Activated effector memory CD4-positive, alpha-beta T cell treated with Interleukin-2 at 50 U/mL for 16 hours (primary cell): ENCODE results near the gene DYNLT2.

Source experiments
- DNase-seq: peaks from one replicate; pipeline ENCODE4 v3.0.0-alpha.2; 2020

DYNLT2 gene

GRCh38 chr6:169751242-169752073 lies at the start of gene DYNLT2, which contains the start of gene ERMARD:
DYNLT2 (minus strand) TSS chr6:169751572; CDS start chr6:169751458, 114 bp downstream.
ERMARD (plus strand) TSS chr6:169751622; CDS start chr6:169751658, 36 bp downstream.
- DNase-seq, result peak; percentile 87

DNA sequence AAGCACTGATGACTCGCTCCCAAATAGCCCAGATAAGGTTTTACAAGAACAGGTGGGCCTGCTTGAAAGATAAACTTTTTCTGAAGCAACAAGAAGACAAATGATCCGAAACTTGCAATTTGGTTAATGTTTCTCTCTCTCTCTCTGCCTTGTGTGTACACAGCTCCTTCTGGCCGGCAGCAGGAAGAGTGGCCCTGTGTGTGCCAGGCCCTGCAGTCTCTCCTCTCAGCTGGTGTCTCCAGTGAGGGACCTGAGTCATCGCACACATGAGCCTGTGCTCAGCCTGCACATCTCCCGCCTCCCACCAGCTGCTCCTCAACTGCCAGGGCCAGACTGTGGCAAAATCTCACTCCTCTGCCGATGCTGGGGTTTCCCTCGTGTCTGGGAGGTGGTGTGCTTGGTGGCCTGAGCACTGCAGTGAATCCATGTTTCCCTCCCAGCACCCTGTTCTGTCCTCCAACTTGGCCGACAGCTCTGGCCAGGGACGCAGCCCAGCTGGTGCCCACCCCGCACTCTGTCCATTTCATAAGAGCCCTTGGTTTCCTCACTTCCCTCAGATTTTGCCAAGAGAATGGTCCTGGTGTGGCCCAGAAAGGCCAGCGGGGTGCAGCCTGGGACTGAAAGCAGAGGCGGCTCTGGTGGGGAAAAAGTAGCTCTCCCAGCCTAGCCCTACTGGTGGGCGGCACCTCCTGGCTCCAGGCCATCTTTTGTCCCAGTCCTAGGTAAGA lies 49.5 kb upstream of the DYNLT2 start:
- no peak for DNase-seq

DNA sequence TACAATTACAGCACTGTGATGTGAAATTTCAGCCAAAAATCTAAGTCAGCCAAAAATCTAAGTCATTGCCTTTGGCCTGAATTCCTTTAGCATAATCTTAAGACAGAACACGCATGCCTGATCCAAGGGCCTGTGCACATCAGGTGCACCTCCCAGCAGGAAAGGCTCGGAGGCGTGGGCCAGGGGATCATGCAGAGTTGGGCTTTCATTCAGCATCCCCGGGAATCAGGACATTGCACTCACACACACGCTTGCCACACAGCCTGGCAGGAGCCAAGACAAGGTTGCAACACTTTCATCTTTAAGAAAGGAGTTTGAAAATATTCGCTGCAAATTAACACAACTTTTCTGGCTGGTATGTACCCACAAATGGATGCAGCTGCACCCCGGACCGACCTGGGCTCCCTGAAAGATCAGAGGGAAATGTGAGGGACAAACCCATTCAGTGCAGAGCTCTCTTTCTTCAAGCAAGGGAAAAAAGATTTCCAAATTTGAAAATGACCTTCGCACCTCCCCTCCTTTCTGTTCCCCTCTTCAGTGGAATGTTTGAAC lies 48.8 kb upstream of the DYNLT2 start:
- no peak for DNase-seq

- no peak for DNase-seq
These were observed 48.1 kb upstream of the DYNLT2 start for GRCh38 chr6:169799474-169799926.

- DNase-seq, result no peak
These were observed 47.5 kb upstream of the DYNLT2 start for GRCh38 chr6:169798764-169799473.

DNA sequence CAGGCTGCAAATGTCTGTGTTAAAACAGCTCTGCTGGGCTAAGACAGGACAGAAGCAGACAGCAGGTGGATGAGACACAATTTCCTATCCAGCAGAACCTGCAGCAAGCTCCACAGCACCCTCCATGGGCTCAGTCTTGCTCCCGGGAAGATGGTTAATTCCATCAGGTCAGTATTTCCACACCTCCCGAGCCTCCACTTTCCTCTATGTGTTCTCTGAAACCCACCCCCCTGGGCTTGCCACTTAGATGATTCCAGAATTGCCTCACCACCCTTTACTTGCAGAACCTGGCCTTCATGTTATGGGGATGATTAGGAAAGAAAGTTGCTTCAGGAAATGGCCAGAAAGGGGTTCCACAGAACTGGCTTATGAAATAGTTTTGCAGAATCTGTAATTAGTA lies 43.8 kb upstream of the DYNLT2 start:
- DNase-seq, result no peak

DNA sequence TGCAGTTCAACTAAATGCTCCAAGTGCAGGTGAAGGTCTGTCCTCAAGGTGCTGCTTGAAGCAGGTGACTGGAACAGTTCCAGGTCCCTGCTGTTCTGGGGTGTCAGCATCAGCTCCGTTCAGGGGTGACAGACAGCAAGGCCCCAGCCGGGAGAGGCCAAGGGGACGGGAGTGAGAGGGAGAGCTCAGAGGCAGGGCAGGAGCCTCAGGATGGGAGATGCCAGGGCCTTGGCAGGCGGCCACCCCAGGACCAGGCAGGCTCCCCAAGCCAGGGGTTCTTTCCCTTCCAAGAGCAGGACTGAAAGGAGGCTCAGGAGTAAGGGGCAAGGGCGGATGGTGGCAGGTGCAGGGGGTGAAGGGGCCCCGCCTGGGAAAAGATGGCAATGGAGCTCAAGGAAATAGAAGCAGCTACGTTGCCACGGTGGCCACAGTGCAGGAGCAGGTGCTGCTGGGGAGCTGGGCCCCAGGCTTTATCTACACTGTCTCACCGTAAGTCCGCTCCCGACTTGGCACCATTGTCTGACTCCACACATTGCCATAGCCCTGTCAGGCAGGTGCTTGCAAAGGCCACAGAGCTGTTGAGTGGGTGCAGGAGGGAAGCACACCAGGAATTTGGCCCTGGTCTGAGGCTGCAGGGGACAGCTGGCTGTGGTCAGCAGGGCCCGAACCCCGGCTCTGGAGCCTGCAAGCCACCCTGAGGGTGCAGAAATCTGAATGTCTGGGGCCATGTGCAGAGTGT lies 43.1 kb upstream of the DYNLT2 start:
- no peak for DNase-seq

GRCh38 chr6:169793408-169793807 lies 42.0 kb upstream of the DYNLT2 start:
- no peak for DNase-seq

DNA sequence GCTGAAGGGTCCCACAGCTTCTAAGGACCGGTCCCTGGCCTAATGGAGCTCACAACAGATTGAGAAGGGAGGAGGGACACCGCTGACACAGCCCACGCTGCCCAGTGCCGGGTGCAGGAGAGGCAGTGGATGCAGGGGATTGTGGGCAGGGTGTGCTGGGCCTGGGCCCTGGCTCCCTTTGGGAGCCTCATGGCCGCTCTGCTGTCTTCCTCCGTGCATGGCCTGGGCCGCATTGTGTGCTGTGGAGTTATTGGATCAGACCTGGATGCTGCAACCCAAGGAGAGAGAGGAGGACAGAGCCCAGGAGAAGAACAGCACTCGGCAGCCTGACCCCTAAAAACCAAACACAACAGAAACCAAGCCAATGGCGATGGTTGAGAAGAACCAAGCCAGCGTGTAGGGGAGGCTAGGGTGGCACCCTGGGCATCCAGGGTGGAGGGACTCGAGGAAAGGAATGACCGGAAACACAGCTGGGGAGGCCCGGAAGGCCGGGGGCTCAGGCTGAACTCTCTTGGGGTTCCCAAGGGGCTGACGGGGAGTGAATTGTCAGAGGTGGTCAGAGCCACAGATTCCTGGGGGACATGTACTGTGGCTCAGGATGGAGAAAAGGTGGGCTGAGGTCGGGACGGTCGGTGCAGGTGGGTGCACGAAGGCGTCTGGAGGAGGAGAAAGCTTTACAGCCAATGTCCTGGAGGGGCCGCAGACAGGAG lies 41.1 kb upstream of the DYNLT2 start:
- DNase-seq, result no peak

- DNase-seq, result no peak
These were observed 40.4 kb upstream of the DYNLT2 start for GRCh38 chr6:169791721-169792131.

- peak; percentile 67 for DNase-seq
These were observed 38.9 kb upstream of the DYNLT2 start for GRCh38 chr6:169789944-169790927.

GRCh38 chr6:169789146-169789943 lies 38.0 kb upstream of the DYNLT2 start:
- DNase-seq, result no peak

DNA sequence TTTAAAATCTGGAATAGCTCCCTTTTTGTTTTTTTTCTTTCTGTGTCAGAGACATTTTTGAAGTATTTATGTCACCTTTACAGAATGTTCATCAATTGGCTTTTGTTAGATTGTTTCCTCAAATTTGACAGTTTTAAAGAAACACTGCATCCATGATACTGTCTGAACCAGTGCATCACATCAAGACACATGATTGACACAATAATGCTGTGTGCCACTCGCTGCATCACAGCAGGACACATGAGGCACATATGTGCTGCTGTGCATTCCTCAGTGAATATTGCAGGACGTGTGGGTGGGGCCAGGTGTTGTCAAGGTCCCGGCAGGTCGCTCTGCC lies 37.4 kb upstream of the DYNLT2 start:
- DNase-seq, result no peak

GRCh38 chr6:169787797-169788196 lies 36.4 kb upstream of the DYNLT2 start:
- DNase-seq, result no peak

GRCh38 chr6:169786349-169786748 lies 35.0 kb upstream of the DYNLT2 start:
- no peak for DNase-seq

- DNase-seq, result no peak
These were observed 34.2 kb upstream of the DYNLT2 start for GRCh38 chr6:169785566-169785965.

DNA sequence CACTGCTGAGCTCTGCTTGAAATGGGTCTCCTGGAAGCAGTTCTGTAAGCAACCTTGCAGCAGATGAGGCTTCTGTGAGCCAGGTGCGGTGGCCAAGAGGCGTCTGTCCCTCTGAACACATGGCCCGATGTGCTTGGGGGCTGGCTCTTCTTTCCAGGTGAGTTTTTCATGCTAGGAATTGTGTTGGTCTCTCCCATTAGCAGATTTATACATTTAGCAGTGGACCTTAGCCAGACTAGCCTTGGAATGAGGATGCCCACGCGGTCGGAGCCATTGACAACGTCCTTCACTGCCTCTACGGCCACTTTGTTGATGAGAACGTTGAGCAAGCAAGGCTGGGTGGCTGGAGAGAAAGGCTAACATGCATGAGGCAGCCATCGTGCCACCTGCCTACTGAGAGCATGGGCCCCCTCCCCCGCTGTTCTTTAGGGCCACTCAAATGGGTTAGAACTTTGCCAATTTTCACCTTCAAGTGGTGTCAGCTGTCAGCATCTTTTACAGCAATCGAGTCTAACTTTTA lies 33.5 kb upstream of the DYNLT2 start:
- no peak for DNase-seq

- no peak for DNase-seq
These were observed 32.8 kb upstream of the DYNLT2 start for GRCh38 chr6:169783971-169784820.
